HG02981 (cell line): ENCODE data around the gene CTNNA3.
"Not testable (repeated sequence)": the region's sequence is repeated elsewhere in the genome, so short reads cannot be mapped to it uniquely, and the experiment has no call there.

ENCODE experiments used
- ATAC-seq: cut with Tn5 transposase; IDR thresholded peaks from one replicate; pipeline ENCODE4 v1.9.1; 2021; ENCODE audit warnings: mild to moderate bottlenecking, moderate library complexity; ENCODE audit not compliant: unreplicated experiment

The CTNNA3 gene

GRCh38 chr10:66350622-66351399, 1345.2 kb downstream of the CTNNA3 start:
- no peak for ATAC-seq

DNA sequence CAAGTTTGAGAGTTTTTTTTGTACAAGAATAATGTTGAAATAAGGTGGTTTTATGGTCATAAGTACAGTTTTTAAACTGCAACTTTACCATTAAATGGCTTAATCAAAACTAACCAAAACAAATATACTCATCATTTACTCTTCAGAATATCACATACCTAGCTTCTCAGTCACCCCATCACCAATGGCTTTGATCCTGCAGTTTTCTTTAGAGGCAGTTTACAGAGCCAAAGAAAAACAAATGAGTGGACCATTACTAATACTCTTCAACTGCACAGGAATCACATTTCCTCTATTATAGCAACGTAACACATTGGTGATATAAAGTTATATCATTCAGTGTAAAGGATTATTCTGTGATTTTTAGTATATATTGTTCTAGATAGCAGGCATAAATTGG, 1346.3 kb downstream of the CTNNA3 start:
- no peak for ATAC-seq

DNA sequence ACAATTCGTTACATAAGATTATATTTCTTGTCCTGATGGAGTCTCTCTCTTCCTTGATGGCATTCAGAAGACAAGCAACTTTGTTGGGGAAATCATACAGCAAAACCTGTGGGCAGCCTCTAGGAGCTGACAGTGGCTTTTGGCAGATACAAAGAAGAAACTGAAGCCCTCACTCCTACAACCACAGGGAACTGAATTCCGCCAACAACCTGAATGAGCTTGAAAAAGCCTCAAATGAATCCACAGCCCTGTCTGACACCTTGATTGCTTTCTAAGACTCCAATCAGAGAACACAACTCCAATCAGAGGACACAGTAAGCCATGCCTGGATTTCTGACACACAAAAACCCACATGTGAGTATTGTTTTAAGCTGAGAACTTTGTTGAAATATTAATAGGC, 1346.9 kb downstream of the CTNNA3 start:
- no peak for ATAC-seq

GRCh38 chr10:66337211-66337610, 1358.8 kb downstream of the CTNNA3 start:
- ATAC-seq, result no peak

- no peak for ATAC-seq
Observed at GRCh38 chr10:66336791-66337190, 1359.2 kb downstream of the CTNNA3 start.

DNA sequence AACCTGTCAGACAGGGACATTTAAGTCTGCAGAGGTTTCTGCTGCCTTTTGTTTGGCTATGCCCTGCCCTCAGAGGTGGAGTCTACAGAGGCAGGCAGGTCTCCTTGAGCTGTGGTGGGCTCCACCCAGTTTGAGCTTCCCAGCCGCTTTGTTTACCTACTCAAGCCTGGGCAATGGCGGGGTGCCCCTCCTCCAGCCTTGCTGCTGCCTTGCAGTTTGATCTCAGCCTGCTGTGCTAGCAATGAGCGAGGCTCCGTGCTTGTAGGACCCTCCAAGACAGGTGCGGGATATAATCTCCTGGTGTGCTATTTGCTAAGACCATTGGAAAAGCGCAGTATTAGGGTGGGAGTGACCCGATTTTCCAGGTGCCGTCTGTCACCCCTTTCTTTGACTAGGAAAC, 1360.2 kb downstream of the CTNNA3 start:
- ATAC-seq, result not testable (repeated sequence)

GRCh38 chr10:66329147-66329546, 1366.8 kb downstream of the CTNNA3 start:
- ATAC-seq, result no peak

DNA sequence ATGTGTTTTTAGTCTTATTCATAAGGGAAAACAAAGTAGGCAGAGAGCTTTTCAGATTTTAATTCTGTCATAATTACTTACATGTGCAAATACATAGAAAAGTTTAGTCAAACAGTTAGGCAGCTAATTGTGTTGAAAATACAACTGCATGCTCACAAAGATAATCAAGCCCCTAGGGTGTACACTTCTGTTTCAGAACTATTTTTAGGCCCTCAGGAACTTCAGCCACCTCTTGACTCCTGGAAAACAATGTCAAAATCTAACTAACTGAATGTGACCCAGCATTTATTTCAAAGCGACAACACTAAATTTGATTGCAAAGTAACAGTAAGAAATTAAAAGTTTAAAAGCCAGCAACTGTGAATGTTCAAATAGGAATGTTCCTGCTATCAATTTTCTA, 1369.1 kb downstream of the CTNNA3 start:
- no peak for ATAC-seq

- ATAC-seq, result no peak
Observed at GRCh38 chr10:66322777-66323176, 1373.2 kb downstream of the CTNNA3 start.

- ATAC-seq, result no peak
Observed at GRCh38 chr10:66321723-66322665, 1374.0 kb downstream of the CTNNA3 start.

DNA sequence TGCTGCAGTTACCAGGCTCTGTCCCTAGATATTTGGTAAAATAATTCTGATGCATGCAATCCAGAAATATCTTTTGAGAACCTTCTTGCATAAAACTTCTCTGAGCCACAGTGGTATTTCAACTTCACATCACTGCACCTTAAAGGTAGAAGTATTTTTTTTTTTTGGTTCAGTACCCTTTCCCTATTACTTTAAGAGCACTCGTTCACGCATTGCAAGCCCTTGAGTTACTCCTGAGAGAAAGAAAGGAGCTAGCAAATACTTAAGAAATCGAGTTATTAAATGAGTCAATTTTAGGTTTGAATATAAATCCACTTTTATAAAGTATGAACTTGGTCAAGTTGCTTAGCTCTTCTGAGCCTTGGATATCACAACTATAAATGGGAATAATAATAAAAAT, 1377.2 kb downstream of the CTNNA3 start:
- ATAC-seq, result no peak

DNA sequence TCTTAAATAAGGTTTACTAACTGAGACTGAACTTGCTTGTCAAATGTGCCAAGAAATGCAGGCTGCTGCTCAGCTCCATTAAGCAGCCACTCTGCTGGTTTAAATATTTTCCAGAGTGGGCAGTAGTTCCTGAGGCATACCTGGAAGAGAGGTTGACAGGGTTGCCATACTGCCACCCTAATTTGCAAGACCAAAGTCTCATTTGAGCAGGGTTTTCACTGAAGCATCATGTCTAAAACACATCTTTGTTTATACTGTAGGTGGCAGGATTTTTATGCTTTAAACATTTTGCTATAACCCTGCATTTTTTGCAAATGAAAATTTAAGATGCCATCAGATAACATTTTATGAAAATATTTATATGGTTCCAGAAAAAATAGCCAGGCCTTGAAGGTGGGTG, 1388.2 kb downstream of the CTNNA3 start:
- ATAC-seq, result no peak

DNA sequence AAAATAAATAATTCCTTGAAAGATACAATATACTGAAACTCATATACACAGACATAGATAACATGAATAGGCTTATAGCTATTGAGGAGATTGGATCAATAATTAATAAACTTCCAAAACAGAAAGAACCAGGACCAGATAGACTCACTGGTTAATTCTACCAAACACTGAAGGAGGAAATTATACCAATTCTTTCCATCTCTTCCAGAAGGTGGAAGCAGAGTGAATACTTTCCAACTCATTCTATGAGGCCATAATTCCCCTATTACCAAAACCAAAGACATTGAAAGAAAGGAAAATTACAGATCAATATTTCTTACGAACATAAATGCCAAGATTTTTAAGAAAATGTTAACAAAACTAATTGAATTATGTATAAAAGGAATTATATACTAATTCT, 1394.9 kb downstream of the CTNNA3 start:
- ATAC-seq, result no peak

DNA sequence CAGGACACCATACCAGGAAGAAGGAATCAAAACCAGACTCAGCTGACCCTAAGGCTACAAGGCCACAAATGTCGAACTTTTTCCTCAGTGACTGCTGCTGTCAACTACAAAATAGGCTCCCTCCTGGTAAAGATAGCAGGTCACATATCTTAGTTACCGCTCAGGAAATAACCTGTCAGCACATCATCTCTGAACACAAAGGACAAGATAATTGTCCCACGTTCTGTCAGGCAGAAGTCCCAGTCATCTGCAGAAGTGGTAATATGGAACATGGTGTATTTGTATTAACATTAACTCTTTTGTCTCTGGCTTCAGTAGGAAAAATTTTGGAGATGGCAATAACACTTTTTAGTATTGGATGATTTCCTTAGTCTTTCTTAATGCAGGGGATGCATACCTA, 1400.4 kb downstream of the CTNNA3 start:
- ATAC-seq, result no peak

DNA sequence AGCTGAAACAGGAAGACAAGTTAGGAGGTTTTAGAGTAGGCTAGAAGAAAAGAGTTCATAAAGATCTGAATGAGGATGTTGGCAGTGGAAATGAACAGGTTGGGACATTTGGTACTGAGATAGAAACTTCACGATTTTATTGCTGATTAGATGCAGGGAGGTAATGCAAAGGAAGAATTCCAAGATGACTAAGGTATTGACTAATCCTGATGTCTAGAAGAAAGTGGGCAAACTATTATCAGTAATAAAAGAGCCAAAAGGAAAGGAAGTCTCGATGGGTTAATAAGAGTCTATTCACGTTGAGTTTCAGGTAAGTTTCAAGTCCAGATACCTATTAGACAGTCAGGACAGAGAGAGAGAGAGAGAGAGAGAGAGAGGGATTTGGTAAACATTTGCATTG, 1401.5 kb downstream of the CTNNA3 start:
- ATAC-seq, result no peak

GRCh38 chr10:66292922-66293321, 1403.1 kb downstream of the CTNNA3 start:
- ATAC-seq, result no peak

GRCh38 chr10:66292456-66292855, 1403.5 kb downstream of the CTNNA3 start:
- no peak for ATAC-seq

GRCh38 chr10:66291133-66291532, 1404.9 kb downstream of the CTNNA3 start:
- no peak for ATAC-seq

- ATAC-seq, result no peak
Observed at GRCh38 chr10:66284621-66285020, 1411.4 kb downstream of the CTNNA3 start.

GRCh38 chr10:66283874-66284464, 1412.0 kb downstream of the CTNNA3 start:
- no peak for ATAC-seq

GRCh38 chr10:66283064-66283463, 1412.9 kb downstream of the CTNNA3 start:
- no peak for ATAC-seq

DNA sequence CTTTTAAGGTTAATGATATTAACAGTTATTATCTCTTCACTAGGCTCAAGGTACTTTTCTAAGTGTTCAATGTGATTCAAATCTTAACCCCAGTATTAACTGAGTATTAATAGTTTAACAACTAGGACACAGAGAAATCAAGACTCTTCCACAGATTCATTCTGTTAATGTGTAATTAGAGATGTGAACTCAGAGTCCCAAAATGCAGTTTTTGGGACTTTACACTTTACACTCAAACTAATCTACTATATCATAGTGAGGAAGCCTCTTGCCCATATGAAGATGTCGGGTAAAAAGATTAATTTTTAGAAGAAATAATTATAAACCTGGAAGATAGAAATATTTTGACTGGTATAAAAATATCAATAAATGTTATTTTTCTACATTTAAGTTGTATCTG, 1414.7 kb downstream of the CTNNA3 start:
- no peak for ATAC-seq
